GM21529 (cell line): ENCODE measurements around the gene RHBDL3.
"Not testable (repeated sequence)": the region's sequence is repeated elsewhere in the genome, so short reads cannot be mapped to it uniquely, and the experiment has no call there.

Source experiments
- ATAC-seq: cut with Tn5 transposase; IDR thresholded peaks from one replicate; pipeline ENCODE4 v1.9.1; 2021; ENCODE audit not compliant: unreplicated experiment

RHBDL3 gene, protein sequence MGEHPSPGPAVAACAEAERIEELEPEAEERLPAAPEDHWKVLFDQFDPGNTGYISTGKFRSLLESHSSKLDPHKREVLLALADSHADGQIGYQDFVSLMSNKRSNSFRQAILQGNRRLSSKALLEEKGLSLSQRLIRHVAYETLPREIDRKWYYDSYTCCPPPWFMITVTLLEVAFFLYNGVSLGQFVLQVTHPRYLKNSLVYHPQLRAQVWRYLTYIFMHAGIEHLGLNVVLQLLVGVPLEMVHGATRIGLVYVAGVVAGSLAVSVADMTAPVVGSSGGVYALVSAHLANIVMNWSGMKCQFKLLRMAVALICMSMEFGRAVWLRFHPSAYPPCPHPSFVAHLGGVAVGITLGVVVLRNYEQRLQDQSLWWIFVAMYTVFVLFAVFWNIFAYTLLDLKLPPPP

DNA sequence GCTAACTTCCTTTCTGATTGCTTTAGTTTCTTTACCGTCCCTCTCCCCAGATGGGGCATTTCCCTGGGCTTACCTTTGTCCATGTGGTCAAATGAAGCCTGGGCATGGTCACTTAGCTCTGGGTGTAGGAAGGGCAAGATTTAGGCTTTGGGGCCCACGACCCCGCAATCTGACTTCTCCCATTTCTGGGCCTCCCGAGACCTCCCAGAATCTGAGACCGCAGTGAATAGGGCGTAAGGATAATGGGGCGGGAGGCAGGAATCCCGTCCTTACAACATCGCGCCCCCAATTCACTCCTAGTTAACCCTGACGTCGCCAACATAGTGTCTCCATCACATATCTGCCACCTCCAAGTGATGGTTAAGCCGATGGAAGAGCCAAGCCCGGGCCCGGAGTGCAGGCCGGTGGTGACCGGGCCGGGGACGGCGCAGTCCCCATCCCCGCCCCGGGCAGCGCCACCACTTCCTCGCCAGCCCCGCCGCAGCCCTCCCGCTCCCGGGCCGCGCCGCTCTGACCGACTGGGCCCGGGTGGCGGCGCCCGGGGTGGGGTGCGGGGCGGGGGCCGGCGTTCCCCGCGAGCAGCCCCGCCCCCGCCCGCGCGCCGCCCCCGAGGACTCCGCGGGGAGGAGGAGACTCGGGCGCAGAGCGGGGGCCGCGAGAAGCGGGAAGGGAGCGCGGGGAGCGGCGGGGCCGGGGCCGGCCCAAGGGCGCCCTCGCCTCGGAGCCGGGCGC is at the start of gene RHBDL3:
Gene RHBDL3, plus strand, starts transcription at position 641 of the 732 bp plus-strand sequence. CDS start 358 bp downstream, outside the sequence.
- no peak for ATAC-seq

DNA sequence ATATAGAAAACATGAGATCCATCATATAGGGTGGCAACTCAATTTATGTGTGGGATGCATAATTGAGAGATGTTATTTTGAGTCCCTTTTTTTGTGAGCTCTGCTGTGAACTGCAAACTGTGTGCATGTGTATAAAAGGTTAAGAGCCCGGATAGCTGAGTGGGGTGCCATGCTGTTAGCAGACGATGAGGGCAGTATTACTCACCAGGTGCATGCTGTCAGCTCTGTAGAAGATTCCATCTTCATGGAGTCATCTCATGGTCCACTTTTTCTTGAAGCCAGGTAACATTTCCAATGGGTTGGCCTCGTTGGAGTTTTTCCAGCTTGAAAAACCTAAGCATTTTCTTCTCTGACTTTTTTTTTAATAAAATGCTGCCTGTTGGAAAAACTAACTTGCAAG is 43.0 kb upstream of the RHBDL3 start:
- ATAC-seq = no peak

DNA sequence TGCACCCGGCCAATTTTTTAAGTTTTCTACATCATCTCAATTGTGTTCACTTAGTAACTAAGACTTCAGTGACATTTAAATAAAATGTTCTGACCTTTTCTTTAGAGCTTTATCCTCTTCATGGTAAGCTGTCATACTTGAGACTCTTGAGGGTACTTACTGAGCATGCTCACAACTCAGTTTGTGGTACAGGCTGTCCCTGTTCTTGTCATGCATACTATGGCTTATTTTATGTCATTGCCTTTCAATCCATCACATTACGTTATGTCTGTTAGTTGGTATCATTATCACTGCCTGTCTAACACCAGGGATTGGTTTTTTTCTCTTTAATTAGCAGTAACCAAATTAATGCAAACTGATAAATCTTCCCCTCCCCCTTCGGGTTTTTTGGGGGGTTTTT is 41.9 kb upstream of the RHBDL3 start:
- no peak for ATAC-seq

DNA sequence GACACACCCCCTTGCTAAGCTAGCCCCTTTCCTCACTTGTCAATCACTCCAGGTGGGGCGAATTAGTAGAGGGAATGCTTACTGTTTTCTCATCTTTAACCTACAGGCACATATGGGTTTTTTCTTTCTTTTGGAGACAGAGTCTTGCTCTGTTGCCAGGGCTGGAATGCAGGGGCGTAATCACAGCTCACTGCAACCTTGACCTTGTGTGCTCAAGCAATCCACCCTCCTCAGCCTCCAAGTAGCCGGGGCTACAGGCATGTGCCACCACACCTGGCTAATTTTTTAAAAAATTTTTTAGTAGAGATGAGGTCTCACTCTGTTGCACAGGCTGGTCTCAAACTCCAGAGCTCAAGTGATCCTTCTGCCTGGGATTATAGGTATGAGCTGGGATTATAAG is 38.7 kb upstream of the RHBDL3 start:
- ATAC-seq = no peak

DNA sequence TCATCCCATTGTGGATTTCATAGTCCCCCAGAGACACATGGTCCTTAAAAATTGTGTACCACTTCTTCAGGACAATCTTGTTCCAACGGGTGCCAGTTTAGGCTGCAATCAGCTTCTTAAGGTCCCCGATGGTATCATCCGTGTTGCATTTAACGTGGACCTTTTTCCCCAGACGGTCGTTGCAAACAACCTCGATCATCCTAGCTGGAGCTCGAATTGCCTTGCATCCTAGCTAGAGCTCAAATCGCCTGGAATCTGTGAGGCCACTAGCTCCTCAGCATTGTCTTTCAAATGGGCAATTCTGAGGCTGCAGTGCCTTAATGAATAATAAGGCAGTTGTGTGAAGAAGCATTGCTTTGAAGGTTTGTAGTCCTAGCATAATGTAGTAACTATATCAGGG is 37.7 kb upstream of the RHBDL3 start:
- no peak for ATAC-seq

DNA sequence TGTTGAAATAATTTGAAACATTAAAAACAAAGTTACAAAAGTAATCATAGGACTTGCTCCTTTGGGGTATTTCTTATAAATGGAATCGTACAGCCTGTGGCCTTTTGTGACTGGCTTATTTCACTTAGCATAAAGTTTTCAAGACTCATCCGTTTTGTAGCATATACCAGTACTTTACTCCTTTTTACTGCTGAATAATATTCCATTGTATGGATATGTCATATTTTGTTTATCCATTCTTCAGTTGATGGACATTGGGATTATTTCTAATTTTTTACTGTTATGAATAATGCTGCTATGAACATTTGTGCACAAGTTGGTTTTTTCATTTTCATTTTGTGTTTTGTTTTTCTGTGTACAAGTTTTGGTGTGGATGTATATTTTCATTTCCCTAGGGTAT is 30.0 kb upstream of the RHBDL3 start:
- no peak for ATAC-seq

DNA sequence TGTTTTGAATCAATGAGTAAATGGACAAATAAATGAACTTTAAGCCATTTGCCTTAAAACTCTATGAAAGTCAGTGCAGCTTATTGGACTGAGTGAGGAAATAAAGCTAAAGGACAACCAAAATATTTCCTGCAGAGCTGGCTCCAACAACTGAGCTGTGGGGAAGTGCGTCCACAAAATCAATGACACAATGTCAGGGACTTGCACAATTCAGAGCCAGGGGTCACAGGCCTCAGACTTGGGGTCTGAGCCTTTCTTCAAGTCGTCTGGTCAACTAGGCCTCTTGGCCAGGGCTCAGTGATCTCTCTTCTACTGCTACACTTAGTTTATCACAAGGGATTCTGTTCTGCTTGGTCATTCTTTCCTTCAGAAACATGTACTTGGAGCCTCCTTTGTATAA is 26.2 kb upstream of the RHBDL3 start:
- ATAC-seq = no peak

DNA sequence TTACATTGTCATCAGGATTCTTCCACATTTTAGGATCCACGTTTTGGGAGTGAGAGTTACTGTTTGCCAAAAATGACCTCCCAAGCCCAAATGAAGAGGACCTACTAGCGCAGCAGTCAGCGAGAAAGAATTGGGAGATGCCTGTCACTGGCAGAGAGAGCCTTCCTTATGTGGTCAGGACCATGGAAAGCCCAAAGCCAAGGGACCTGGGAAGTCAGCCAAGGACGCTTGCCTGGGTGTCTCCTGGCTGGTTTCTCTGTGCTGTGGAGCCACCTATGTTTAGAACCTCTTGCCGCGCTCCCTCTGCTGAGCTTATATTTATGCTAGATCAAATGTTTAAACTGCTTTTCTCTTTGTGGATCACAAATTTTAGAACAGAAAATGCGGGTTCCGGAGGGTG is 24.9 kb upstream of the RHBDL3 start:
- ATAC-seq = no peak

DNA sequence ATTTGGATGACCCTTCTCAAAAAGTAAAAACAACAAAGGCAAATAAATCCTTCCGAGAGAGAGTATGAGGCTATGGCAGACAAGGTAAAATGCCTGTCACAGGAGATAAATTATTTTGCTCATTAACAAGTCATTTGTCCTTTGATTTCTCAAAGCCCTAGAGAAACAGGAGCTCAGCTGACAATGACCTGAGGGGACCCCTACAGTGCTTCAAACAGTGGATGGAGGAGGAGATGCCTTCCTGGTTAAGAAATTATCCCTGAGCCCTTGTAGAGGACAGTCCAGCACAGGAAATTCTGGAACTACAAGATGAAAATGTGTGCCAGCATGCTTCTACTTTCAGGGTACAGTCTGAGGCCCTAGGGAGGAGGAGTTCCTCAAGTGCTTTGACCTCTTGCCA is 24.0 kb upstream of the RHBDL3 start:
- no peak for ATAC-seq

DNA sequence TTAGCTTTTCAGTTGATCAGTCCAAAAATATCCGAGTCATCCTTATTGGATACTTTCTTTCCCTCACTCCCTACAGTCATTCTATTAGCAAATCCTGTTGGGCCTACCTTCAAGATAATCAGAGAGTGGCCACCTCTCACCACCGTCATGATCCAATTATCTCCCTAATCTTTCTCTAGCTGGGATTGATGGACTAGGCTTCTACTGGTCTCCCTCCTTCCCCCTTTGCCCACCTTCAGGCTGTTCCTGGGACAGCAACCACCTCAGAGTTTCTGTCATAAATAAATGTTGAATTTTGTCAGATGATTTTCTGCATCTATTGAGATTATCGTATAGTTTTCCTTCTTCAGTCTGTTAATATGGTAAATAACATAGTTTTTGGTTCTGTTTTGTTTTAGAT is 16.2 kb upstream of the RHBDL3 start:
- no peak for ATAC-seq

DNA sequence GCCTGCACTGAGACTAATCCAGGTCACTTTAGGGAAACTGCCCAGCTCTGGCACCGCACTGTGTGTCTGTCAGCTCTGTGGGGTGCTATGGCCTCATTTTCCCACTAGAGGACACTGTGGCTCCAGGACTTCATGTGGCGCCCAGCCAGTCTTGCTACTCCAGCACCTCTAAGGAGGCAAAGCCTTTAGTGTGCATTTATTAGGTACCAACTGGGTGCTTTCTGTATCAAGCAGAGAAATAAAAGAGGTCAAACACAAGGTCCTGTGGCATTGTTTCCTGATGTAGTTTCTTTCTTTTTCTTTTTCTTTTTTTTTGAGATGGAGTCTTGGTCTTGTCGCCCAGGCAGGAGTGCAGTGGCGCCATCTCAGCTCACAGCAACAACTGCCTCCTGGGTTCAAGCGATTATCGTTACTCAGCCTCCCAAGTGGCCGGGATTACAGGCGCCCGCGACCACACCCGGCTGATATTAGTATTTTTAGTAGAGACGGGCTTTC is 12.5 kb upstream of the RHBDL3 start:
- ATAC-seq = peak; percentile 45

DNA sequence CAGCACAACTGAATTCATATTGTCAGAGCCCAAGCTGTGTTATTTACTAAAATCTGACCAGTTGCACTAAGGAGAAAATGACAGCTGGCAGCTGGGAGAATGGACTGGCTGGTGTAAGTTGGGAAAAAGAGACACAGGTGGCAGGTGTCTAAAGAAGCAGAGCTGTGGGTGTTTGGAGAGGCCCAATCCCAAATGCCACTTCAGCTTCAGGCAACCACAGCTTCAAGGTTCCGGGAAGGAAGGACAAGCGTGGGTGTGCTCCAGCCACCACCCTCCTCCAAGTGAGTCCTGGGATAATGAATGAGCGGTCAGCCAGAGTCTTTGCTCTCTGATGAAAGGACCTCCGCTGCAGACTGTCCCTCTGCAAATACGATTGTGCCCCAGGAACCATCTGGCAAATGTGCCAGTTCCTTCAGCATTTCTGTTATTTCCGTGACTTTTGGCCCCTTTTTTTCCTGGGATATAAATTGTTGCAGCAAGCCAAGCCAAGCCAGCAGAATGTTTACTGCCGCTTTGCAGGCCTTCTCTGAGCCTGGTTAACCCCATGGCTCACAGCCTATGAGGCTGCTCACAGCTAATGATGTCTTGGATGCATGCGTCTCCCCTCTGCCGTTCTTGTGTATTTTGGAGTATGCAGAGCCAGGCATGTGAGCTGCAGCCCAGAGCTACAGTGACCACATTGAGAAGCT is 9.5 kb upstream of the RHBDL3 start:
- ATAC-seq = no peak

DNA sequence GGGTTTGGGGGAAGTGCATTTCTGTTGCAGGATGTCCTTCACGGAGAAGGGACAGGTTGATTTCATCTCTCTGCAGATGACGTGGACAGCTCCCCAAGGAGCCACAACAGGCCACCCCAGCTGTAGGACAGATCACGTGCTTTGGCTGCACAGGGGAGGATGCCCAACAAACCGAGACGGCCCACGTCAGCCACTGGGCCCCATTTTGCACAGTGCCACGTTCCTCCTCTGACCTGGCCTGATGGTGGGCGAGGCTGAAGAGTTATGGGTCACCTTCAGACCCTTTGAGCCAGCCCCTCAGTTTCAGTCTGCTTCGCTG is 9.0 kb upstream of the RHBDL3 start:
- ATAC-seq = no peak

DNA sequence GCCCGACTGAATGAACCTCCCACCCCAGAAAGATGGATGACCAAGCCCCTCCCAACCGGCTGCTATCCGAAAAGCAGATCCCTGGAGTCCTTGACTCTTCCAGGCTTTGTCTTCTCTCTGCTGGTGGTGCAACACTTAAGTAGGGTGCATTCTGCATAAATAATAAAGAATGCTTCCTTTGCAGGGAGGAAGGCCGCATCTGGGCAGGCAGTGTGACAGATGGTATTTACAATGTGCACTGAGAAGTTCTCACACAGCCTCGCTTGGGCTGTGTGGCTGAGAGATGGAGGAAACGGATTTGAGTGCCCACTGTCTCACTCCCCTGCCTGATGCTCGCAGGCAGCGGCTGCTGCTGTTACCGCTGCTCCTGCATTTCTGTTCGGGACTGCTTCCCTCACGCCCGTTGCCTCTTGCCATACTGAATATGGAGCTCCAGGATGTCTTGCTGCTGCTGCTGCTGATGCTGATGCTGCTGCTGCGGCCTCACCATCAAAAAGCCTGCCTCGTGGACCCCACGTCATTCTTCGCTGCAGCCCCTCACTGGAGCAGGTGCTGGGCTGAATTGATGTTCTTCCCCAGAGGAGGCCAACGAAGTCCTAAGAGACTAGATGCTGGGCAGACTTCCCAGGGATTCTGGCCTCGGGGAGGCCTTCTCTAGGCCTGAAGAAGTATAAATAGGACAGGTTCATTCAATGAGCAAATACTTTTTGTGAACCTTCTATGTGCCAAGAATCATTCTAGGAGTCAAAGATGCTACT is 7.1 kb upstream of the RHBDL3 start:
- ATAC-seq = no peak

DNA sequence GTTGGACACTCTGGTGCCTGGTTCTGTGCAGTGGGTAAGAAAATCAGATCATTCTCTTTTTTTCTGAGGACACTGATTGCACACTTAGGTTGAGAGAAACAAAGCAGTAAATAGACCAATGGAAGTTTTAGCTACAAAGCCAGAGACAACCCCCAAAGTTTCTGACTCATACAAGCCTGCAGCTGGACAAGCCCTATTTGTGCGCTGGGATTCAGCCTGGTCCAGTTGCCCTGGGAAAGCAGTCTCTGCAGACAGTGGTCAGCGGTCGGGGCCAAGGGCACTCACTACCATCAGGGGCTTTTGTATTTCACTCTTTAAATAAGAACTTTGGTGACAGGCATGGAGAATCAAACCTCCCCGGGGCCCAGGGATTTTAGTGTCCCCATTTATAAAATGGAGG is 6.0 kb upstream of the RHBDL3 start:
- no peak for ATAC-seq

DNA sequence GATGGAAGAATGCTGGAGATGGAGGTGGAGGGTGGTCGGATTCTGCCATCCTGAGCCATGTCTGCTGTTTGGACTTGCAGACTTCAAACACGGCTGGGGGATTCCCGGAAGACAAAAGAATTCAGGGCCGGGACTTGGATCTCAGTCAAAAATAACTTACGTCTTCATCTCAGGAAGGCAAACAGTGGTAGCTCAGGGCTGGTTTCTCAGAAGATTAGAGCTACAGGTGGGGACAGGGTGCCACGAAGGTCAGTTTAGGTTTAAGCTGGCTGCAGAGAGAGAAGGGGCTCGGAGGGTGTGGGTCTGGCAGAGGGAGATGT is 4.3 kb upstream of the RHBDL3 start:
- ATAC-seq = no peak

DNA sequence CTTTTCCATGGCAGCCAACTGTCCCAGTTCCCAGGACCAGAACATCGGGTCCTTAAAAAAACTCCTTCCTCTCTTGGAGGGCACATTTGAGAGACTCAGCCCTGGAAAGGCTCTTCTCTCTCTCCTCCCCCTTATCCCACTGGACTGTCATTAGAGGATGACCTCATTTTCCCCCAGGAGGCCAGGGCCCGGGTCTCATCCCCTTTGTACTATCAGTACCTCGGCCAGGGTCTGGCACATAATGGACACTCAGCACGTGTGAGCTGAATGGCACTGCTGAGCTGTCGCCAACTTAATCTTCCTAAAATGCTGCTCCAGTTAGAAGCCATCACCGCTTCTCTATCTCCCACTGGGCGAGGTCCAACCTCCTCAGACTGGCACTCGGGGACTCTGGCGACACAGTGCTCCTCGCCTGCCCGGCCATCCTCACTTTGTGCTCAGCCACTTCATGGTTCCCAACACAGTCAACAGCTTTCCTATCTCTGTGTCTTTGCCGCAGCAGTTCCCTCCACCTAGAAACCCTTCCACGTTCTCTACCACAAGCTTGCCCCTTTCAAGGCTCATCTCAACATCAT is 3.6 kb upstream of the RHBDL3 start:
- no peak for ATAC-seq

DNA sequence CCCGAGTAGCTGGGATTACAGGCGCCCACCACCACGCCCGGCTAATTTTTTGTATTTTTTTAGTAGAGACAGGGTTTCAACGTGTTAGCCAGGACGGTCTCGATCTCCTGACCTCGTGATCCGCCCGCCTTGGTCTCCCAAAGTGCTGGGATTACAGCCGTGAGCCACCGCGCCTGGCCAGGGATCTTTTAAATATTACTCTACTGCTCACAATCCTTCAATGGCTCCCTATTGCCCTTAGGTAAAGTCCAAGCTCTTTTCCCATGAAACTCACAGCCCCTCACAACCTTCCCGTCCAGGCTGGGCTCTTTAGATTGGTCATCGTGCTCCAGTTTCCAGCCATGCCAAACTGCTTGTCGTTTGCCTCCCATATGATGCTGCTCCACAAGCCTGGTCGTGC is 2.1 kb upstream of the RHBDL3 start:
- ATAC-seq = not testable (repeated sequence)

DNA sequence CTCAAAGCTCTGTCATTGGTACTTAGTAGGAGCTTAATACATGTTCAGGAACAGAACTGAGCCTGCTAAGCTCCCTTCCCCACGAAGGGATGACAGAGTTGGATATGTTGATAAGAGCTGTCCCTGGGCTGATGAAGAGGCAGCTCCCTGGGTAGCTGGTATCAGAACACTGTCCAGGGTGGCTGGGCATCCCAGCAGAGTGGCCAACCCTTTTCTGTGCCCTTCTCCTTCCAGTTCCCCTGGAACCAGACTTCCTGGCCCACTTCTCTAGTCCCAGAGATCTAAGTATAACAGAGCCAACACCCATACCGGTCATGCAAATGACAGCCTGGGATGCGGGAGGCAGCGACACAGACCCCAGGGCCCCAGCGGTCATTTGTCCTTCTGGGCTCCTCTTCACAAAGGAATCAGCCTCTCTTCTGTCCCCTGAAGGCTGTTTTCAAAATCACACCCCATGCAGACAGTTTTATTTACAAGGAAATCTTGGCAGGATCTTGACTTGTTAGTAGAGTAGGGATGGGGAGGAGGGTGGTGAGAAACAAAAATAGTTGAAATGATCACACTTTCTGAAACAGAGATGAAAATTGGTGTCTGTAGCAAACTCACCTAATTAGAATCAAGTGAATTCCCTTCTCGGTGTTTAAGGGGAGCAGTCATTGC is 1.4 kb upstream of the RHBDL3 start:
- ATAC-seq = no peak

DNA sequence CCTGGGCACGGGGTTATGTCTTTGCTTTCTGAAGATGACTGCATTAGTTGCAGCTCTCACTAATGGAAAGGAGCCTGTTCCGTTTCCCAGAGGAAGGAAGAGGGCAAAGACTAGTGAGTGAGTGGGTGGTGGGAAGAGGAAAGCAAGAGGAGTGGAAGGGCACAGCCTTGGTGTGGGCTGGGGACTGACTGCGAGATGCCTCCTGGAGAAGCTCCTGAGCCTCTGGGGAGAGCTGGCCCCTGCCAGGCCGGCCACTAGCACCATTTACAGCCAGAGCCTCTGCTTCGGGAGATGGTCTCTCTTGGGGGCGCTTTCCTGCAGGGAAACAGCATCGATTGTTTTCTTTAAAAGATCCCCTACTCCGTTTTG is 825 bp upstream of the RHBDL3 start:
- no peak for ATAC-seq

DNA sequence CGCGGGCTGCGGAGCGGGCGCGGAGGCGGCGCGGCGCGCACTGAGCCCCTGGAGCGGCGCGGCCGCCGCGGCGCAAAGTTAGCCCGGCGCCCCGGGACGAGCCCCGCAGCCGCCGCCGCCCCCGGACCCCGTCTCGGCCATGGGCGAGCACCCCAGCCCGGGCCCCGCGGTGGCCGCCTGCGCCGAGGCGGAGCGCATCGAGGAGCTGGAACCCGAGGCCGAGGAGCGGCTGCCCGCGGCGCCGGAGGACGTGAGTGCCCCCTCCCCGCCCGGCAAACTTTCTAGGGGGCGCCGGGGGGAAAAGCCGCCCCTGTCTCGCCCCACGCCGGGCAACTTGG is 388 bp downstream of the RHBDL3 start:
- ATAC-seq = no peak
